LNCAP (cell line): ENCODE measurements around the gene ZFR.

ENCODE experiments used
- CTCF ChIP-seq: fragments of 450-650 bp; IDR thresholded peaks from 2 replicates; pipeline ENCODE4 v1.5.1; 2017; ENCODE audit warnings: mild to moderate bottlenecking

Gene ZFR

GRCh38 chr5:32461441-32462120 lies 17.0 kb upstream of the ZFR start:
- TF ChIP-seq CTCF: no peak

DNA sequence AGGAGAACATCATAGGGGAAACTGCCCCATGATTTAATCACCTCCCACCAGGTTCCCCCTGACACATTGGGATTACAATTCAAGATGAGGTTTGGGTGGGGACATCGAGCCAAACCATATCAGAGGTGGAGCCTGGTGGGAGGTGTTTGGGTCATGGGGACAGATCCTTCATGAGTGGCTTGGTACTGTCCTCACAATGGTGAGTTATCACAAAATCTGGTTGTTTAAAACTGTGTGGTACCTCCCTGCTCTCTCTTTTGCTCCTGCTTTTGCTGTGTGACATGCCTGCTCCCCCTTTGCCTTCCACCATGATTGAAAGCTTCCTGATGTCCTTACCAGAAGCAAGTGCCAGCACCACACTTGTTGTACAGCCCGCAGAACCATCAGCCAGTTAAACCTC lies 16.2 kb upstream of the ZFR start:
- TF ChIP-seq CTCF: no peak

DNA sequence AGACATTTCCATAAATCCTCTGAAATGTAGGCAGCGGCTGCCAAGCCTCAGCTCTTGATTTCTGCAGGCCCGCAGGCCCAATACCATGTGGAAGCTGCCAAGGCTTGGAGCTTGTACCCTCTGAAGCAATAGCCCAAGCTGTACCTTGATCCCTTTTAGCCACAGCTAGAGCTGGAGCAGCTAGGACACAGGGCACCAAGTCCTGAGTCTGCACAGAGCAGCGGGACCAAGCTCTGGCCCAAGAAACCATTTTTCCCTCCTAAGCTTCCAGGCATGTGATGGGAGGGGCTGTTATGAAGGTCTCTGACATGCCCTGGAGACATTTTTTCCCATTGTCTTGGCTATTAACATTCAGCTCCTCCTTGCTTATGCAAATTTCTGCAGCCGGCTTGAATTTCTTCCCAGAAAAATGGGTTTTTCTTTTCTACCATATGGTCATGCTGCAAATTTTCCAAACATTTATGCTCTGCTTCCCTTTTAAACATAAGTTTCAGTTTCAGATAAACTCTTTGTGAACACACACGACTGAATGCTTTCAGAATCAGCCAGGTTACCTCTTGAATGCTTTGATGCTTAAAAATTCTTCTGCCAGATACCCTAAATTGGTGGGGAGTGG lies 14.4 kb upstream of the ZFR start:
- no peak for TF ChIP-seq CTCF

GRCh38 chr5:32455311-32455710 lies 10.8 kb upstream of the ZFR start:
- no peak for TF ChIP-seq CTCF

DNA sequence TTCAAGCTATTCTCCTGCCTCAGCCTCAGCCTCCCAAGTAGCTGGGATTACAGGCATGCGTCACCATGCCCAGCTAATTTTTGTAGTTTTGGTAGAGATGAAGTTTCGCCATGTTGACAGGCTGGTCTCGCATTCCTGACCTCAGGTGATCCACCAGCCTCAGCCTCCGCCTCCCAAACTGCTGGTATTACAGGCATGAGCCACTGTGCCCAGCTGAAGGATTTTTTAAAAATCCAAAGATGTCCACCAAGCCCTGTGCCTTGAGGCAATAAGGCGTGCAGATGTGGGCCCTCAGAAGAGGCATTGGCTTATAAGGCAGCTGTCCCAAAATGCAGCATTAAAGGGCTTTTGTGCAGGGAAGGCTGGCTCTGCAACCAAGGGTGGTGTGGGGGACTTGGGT lies 10.3 kb upstream of the ZFR start:
- no peak for TF ChIP-seq CTCF

DNA sequence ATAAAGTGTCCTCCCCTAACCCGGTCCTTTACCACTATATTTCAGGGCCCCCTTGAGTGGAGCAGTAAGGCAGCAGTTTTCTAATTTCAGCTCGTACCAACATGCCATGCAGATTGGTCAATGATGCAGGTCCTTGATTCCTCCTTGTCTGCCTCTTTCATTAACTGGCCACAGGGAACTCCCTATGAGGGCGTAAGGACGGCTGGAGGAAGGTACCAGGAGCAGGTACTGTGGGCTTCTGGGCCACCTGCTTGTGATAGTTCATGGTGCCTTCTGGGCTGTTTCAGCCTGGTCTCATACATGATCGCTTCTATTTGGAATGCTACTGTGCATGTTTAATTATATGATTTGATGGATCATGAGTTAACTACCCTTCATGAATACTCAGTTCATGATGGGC lies 9.4 kb upstream of the ZFR start:
- TF ChIP-seq CTCF: no peak

GRCh38 chr5:32450952-32451351 lies 6.4 kb upstream of the ZFR start:
- TF ChIP-seq CTCF: no peak
